Dermis blood vessel endothelial cell (primary cell): Measurements from ENCODE around the gene KLHDC8B. TPM values are rescaled to one million over a fixed set of nuclear protein-coding genes. Genes with fewer than 3 reads are reported as not detected.

Experiments
- DNase-seq: peaks from one replicate; pipeline ENCODE4 v3.0.0; 2010
- total RNA-seq: library from RNA; depleted of rRNA; stranded (reverse); fragments of >200 nt; gene quantifications from 2 replicates; pipeline ENCODE4 v1.2.3, GENCODE V29; 2014

The KLHDC8B gene
- total RNA-seq = 76.8 and 90.4 TPM in 2 replicates

- peak; percentile 91 for DNase-seq
These were observed at the start of gene KLHDC8B for GRCh38 chr3:49171119-49171774. TSS of gene KLHDC8B (plus strand) at chr3:49171598. CDS start at chr3:49172770, 1,172 bp downstream.

DNA sequence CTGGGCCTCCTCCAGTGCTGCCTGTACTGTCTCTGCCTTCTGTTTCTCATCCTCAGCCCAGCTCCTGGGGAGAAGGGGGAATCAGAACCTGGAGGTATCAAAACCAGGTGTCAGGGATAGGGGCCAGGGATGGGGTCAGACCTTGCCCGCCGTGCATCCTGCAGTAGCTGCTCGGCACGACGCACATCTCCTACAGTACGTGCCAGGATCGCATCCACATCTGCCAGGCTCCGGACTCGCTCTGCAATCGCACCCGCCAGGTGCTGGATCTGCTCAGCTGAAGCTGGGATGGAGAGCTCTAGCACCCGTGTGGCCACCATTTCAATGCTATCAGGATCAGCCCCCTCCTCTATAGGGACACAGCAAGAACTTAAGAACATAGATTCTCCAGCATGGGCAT is 49.4 kb upstream of the KLHDC8B start:
- DNase-seq = no peak

DNA sequence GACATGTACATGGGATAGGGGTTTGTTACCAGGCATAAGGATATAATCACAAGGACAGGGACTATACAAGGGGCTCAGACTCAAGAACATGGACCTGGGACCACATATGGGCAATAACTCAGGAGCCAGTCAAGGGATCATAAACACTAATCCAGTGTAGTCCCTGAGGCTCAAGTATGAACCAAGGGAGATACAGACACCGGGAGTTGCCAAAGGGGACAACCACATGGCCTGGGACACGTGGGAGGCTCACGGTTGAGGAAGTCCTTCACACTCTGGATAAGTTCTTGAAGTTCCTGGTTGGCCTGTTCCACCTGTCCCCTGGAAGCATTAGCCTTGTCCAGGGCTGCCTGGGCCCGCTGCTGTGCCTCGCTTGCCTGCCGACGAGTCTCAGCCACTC is 48.9 kb upstream of the KLHDC8B start:
- DNase-seq = no peak

GRCh38 chr3:49122886-49123545 is 48.4 kb upstream of the KLHDC8B start:
- no peak for DNase-seq

- DNase-seq = no peak
These were observed 47.7 kb upstream of the KLHDC8B start for GRCh38 chr3:49123687-49124086.

DNA sequence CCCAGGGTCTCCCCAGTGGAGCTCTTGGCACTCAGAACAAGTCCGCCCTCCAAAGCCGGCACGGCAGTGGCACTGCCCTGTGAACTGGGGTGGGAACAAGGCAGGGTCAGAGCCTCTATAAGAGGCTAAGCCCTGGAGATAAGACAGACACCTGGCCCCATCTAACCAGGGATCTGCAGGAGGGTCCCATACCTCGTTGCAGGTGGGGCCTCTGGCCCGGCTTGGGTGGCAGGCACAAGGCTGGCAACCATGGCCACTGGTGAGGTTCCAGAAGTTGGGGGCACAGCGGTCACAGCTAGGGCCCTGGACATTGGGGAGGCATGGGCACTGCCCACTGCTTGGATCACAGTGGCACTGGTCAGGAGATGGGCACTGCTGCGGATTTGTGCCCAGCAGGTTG is 47.2 kb upstream of the KLHDC8B start:
- DNase-seq = no peak

DNA sequence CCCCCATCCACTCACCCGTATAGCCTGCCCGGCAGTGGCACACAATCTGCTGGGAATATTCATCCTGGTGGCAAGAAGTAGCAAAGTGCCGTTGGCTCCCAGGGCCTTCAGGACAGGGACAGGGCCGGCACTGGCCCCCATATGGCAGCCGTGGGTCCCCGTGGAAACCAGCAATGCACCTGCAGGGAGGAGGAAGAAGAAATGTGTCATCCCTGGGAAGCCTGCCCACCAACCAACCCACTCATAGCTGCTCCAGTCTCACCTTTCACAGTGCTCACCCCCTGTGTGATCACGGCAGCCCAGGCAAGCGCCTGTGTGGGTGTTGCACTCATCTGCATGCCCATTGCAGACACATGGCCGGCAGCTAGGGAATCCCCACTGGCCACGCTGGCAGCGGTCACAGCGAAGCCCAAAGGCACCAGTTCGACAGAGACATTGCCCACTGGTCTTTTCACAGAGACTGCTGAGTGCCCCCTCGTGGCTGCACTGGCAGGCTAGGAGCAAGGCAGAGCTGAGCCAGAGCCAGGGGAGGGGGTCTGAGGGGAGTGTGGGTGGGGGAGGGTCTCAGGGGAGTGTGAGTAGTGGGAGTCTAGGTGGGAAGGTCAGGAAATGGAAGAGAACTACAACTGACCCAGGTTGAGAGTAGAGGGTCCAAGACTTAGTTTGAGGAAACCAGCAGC is 46.3 kb upstream of the KLHDC8B start:
- DNase-seq = no peak

GRCh38 chr3:49131040-49131439 is 40.4 kb upstream of the KLHDC8B start:
- no peak for DNase-seq

- DNase-seq = no peak
These were observed 39.8 kb upstream of the KLHDC8B start for GRCh38 chr3:49131576-49131975.

DNA sequence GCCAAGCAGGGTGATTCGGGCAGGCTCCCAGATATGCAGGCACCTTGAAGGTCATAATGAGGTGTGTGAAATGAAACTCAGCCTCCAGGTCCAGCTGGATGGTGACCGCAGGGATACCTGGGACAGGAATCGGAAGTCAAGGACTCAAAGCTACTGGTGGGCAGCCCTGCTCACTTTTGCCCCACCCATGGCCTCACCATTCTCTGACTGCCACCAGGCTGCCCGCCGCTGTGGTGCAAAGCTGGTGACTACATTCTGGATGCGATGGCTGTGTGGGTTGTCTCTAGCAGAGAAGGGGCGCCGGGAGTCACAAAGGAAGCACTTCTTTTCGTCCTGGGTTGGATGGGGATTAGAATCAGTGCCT is 39.3 kb upstream of the KLHDC8B start:
- no peak for DNase-seq

- peak; percentile 90 for DNase-seq
These were observed 38.8 kb upstream of the KLHDC8B start, which contains the start of gene LAMB2 for GRCh38 chr3:49132437-49133225. TSS of gene LAMB2 (minus strand) at chr3:49133050. CDS start at chr3:49132867, 183 bp downstream.

DNA sequence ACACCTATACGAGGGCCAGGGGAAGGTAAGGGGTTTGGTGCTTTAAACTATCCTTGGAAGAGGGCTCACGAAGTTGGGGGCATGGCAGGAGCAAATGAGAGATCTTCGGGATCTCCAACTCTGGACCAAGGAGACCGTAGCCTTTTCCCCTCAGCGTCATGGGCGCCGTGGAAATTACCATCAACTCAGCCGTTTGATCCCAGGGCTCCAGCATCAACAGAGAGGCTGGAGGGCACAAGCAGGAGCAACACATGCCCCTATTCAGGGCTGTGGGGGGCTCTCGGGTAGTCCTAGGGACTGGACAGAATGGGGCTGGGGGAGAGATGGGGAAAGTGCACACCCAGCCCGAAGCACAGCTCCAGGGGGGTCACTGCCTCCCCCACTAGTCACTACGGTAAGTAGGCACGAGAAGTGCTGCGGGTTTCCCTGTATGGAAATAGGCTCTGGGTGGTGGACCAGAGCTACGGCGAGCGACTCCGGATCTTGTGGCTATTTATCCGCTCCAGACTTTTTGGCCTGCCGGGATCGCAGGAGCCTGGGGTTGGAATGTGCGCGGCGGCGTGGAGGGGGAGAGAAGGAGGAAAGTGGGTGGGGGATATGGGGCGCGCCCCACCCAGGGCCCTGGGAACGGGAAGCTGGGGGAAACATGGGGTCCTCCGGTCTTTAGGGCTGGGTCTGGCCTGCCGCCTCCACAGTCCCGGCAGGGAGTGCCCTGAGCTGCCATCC is 38.0 kb upstream of the KLHDC8B start:
- peak; percentile 95 for DNase-seq

- DNase-seq = peak; percentile 25
These were observed 36.7 kb upstream of the KLHDC8B start for GRCh38 chr3:49134471-49135265.

GRCh38 chr3:49135499-49135898 is 35.9 kb upstream of the KLHDC8B start:
- no peak for DNase-seq

DNA sequence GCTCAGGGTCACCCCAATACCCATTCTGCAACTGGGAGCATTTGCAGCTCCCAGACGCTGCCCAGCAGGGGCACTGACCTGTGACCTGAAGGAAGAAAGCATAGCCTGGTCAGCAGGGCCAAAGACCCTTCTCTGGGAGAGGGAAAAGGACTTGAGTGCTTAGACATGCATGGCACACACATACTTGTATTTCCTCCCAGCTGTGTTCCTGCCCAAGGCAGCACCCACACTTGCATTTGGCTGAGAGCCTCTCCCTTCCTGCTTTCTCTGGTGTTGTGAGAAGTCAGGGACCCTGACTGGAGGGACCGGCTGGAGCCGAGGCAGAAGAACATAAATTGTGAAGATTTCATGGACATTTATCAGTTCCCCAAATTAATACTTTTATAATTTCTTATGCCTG is 31.3 kb upstream of the KLHDC8B start:
- no peak for DNase-seq

DNA sequence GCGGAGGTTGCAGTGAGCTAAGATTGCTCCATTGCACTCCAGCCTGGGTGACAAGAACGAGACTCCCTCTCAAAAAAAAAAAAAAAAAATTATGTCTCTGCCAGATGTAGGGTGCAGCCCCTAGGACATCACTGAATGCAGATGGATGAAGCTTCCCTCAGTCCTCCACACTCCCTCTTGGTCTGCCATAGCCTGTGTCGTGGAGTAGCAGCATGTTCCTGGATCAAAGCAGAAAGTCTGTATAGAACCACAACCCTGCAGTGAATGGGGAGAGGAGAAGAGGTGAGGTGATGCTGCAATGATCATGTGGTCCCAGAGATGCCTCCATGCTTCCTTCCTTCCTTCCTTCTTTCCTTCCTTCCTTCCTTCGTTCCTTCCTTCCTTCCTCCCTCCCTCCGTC is 23.2 kb upstream of the KLHDC8B start:
- no peak for DNase-seq

GRCh38 chr3:49151610-49152009 is 19.8 kb upstream of the KLHDC8B start:
- no peak for DNase-seq

DNA sequence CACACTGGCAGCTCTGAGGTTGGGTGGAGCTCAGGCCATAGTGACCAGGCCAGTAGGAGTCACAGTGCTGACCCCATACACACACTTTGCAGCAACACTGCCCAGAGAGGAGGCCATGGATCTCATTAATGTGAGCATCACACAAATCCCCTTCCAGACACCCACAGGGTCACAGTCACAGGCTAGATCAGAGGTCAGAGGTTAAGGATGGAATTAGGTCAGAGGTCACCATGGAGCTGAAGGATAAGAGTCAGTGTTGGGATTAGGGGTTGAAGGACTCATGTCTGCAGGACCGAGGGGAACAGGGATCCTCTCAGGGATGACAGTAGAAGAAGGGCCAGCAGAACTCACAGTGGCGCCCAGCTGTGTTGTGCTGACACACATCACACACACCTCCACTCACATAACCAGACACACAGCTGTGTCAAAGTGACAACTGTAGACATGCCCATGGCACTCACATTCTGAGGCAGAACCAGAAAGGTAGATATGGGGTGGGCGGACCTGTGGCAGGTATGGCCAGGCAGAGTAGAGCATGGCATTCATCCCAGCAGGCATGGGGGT is 18.0 kb upstream of the KLHDC8B start:
- no peak for DNase-seq

DNA sequence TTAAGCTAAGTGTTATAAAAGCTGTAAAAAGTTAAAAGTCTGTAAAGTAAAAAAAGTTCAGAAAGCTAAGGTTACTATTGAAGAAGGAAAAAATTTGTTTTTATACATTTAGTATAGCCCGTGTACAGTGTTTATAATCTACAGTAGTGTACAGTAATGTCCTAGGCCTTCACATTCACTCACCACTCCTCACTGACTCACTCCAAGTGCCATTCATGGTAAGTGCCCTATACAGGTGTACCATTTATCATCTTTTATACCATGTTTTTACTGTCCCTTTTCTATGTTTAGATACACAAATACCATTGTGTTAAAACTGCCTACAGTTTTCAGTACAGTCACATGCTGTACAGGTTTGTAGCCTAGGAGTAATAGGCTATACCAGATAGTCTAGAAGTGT is 14.1 kb upstream of the KLHDC8B start:
- DNase-seq = no peak

DNA sequence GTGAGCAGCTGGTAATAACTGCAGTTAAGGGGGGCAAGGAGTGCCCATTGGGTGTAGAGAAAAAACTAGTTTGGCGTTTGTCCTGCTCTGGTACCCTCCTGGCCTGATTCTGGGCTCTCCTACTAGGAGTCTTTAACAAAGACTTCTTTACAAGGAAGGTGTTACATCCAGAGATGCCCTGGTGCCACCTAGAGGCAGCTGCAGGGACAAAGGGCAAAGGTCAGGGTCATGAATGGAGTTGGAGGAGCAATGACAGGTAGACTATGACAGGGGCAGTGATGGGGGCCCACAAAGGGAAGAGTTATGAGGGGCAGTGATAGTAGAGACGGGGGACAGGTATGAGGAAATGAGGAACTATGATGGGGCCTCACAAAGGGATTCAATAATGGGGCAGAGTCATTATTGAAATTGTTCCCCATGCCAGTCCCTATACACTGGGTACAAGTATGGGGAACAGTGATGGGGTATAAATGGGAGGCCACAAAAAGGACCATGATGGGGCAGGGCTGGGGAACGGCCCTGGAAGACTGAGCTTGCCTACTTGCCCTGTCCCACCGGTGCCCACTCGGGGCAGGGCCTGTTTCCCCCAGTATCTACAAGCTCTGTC is 13.2 kb upstream of the KLHDC8B start:
- DNase-seq = peak; percentile 45

DNA sequence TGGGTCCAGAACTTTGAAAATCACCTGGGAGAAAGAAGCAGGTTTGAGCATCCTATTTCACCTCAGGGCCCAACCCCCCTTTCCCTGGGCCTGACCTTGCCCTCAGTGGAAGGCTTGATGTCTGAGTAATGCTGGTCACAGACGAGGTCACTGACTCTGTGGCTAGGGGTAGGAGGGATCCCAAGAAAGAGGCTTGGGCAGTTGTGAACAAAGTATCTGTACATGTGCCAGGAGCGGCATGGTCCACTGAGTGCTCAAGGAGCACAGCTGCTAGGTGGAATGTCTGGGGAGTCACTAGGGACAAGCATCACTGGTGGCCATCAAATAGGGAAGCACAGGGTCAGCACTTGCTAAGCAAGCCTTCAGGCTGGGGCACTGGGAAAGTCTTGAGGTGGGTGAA is 12.6 kb upstream of the KLHDC8B start:
- DNase-seq = no peak
